HG03469 (cell line): ENCODE data around the gene DNAJB5.
A peak's percentile ranks its signal among the peaks of the same experiment; 100 is the strongest.
"Not testable (repeated sequence)": the region's sequence is repeated elsewhere in the genome, so short reads cannot be mapped to it uniquely, and the experiment has no call there.

Experiments
- ATAC-seq: cut with Tn5 transposase; IDR thresholded peaks from one replicate; pipeline ENCODE4 v1.9.1; 2021; ENCODE audit warnings: mild to moderate bottlenecking, moderate library complexity, moderate number of reproducible peaks; ENCODE audit not compliant: unreplicated experiment

The DNAJB5 gene

GRCh38 chr9:34989003-34989945 lies at the start of gene DNAJB5:
DNAJB5 (plus strand) TSS chr9:34989745; CDS start chr9:34990631, 886 bp downstream.
- ATAC-seq = peak; percentile 70

DNA sequence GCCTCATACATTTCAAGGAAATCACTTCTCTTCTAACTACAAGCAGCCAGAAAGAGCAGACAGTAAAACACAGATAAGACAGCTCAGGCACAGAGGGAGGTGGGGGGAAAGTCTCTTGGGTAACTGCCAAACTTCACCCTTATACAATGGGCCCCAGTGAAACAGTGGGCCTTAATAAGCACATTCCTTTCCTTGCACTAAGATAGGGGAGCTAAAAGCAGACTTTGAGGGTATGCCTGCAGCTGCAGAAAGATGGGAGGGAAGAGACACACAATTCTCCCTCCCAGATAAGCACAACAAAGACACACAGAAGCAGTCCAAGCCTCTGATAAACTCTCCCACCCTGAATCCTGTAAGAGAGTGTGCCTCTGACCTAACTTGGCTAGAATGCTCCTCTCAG lies 49.6 kb upstream of the DNAJB5 start:
- ATAC-seq = not testable (repeated sequence)

DNA sequence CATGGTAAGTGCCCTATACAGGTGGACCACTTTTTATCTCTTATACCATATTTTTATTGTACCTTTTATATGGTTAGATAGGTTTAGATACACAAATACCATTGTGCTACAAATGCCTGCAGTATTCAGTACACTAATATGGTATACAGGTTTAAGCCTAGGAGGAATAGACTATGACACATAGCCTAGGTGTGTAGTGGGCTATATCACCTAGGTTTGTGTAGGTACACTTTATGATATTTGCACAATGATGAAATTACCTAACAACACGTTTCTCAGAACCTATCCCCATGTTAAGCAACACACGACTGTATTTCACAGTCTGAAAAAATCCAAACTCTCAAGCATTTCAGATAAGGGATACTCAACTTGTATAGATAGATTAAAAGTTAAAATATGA lies 41.1 kb upstream of the DNAJB5 start:
- ATAC-seq = no peak

DNA sequence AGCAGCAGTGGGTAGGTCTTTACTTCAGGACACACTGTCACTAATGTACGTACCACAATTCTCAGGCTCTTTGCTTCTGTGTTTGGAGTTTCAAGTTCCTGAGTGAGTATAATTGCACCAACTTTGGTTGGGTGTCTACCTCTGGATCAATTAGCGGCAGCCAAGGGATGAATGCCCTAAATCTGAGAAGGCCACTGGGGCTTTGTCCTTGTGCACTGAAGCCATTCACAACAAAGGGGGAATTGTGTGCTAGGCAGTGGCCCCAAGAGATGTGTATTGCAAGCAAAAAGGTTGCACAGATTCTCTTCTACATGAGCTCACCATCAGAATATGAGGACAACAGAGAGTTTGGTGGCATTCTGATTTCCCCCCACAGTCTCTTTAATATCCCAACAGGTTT lies 35.3 kb upstream of the DNAJB5 start:
- ATAC-seq = no peak

GRCh38 chr9:34956066-34956465 lies 33.5 kb upstream of the DNAJB5 start:
- not testable (repeated sequence) for ATAC-seq

DNA sequence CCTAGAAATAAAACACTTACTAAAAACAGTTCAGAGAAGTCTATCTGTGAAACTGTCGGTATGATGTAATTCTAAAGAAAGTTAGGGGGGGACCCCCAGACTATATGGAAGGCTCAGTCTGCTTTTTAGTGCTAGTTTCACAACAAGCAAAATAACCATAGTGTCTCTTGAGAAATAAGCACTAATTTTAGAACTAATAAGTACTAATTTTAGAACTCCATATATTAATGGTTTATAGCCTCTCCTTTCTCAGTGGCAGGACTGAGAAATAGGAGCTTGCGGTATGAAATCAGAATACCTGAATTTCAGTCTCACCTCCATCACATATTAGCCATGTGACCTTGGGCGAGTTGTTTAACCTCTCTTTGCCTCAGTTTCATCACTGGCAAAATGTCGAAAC lies 32.9 kb upstream of the DNAJB5 start:
- no peak for ATAC-seq

GRCh38 chr9:34957492-34958410 lies 31.8 kb upstream of the DNAJB5 start, which contains the start of gene PHF24:
PHF24 (plus strand) TSS chr9:34958285; CDS start chr9:34971299, 13,014 bp downstream.
- no peak for ATAC-seq

GRCh38 chr9:34958411-34958982 lies 31.0 kb upstream of the DNAJB5 start:
- no peak for ATAC-seq

DNA sequence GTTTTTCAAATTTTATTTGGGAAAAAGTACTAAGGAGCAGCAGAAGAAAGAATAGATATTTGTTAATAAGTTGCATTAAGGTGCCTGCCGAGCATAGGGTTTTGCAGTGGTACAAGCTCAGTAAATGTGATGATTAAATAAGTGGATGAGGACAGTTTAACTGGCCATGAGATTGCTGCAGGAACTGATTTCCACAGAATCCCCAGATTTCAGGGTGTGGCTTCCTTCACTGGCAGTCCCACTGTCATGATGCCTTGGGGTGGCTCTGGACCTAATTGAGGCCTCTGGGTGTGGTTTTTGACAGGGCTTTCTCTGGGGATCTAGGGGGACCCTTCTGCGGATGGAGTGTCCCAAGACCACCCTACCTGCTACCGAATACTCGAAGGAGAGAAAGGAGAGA lies 30.1 kb upstream of the DNAJB5 start:
- no peak for ATAC-seq

DNA sequence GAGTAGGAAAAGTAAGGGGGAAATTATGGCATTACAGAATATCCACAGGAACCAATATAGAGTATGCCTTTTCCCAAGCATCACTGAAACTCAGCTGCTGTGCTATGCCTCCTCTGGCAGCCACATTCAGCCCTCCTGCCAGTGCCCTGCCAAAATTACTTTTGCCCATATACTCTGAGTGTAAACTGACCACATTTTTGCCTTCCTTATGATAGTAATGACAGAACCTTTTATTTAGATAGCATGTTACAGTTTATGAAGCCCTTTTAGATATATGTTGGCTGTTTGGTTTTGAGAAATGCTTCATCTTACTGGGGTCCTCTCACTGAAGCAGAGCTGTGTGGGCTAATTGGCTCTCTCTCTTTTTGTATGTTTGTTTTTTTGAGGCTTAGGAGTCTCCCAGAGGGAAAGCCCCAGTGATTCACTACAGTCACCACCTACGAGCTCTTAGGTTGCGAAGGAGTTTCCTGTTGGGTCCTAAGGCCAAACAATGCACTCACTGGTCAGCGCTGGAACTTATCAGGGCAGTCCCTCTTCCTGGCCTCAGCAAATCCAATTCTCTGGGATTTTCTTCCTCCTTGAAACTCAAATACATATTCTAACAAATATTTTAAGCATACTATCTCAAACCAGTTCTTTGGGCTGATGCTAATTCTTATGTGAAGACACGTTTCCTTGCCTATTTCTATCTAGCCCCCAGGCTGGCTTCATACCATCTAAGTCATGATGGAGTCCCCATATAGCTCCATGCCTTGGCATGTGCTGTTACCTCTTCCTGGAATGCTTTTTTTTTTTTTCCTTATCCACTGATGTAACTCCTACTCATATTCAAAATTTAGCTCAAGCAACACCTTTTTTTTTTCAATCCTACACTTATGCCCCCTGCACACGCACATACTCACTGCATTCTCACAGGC lies 27.7 kb upstream of the DNAJB5 start:
- ATAC-seq = no peak

DNA sequence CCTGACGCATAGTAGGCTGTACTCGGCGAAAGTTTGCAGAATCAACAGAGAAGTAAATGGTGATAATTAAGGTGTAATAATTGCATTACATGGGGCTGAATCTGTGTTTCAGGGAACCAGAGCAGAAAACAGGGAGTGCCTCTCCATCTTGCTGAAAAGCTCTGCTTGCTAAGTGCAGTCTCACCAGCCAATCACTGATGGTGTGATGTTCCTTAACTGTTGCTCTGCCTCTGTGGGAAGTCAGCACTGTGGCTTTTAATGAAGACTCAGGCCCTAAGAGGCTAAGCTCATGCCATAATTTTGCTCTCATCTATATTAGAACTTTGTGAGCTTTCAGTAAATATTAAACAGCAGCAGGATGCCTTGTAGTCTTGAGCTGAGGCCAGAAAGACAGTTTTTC lies 27.0 kb upstream of the DNAJB5 start:
- ATAC-seq = no peak

- no peak for ATAC-seq
These were observed 26.0 kb upstream of the DNAJB5 start for GRCh38 chr9:34963552-34963951.

DNA sequence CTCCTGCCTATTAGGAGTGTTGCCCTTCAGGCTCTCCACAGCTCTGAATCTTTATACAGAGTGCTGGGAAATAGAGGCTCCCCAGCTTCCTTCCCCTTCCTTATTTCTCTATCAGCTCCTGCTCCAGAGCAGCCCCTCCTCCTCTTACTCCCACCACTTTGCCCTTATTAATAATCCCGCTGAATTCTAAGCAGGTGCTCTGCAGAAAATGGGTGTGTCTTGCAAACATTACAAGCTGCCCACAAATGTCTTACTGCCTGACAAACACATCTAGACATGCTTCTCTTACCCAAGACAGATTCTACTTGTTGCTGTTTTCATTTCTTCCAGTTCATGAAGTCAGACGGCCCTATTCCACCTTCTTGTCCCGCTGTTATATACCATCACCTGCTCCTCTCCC lies 25.1 kb upstream of the DNAJB5 start:
- no peak for ATAC-seq

DNA sequence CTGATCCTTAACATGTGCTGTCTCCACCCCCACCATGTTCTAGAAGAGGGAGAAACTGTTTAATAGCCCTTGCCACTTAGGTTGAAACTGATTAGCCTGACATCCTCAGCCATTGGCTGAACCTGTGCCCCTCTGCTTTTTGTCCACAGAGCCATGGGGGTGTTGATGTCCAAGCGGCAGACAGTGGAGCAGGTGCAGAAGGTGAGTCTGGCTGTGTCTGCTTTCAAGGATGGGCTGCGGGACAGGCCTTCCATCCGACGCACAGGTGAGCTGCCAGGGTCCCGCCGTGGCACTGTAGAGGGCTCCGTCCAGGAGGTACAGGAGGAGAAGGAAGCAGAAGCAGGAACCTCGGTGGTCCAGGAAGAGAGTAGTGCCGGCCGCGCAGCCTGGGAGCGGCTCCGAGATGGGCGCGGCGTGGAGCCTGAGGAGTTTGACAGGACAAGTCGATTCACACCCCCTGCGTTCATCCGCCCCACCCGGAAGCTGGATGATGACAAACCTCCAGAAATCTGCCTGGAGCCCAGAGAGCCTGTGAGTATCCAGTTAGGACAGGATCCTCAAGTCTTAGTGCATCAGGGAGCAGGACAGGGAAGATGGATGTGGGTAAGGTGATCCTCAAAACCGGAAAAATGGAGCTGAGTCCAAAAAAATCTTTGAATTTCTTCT lies 18.3 kb upstream of the DNAJB5 start:
- no peak for ATAC-seq

GRCh38 chr9:34974664-34975063 lies 14.9 kb upstream of the DNAJB5 start:
- no peak for ATAC-seq

DNA sequence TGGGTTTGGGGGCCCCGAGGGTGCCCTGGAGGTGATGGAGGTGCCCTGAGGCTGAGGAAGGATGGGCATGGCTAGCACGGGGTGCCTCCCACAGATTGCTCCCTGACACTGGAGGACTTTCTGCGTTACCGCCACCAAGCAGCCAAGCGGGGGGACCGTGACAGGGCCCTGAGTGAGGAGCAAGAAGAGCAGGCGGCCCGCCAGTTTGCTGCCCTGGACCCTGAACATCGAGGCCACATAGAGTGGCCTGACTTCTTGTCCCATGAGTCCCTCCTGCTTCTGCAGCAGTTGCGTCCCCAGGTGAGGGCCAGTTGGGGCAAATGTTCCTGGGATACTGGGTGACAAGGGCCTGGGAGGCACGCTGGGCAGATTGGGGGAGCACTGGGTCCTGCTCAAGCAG lies 13.1 kb upstream of the DNAJB5 start:
- ATAC-seq = no peak

DNA sequence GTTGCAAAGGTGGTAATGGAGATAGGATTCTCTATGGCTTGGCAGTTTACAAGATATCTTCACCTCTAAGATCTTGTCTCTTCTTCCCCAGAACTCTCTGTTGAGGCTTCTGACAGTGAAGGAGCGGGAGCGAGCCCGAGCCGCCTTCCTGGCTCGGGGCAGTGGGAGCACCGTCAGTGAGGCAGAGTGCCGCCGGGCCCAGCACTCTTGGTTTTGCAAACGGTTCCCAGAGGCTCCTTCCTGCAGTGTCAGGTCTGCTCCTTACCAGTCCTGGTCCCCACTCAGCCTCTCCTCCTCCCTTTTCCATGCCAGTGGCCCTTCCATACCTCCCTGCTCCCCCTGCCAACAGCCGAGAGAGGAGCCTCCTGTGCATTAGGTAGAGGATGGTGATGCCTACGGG lies 12.6 kb upstream of the DNAJB5 start:
- ATAC-seq = no peak

- ATAC-seq = no peak
These were observed 9.3 kb upstream of the DNAJB5 start for GRCh38 chr9:34980181-34980761.

DNA sequence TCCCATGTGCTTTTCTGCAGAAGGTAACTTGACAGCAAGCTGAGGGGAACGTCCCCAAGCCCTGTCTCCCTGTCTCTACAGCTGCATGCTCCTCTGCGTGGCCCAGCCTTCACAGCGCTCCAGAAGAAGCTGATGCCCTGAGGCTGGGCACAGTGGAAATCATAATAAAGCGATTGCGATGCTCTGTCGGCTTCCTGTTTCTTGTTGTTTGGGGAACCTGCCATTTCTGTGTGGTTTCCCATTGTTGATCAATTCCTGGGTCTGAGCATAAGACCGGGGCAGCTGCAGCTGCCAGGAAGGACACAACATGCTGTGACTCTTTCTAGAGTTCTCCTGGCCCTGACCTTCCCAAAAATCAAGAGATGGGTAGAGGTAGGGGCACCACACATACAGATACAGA lies 7.2 kb upstream of the DNAJB5 start:
- no peak for ATAC-seq
